Uterus (tissue), 4 donors: ENCODE measurements around the gene ZBTB46. TPM values are rescaled to one million over a fixed set of nuclear protein-coding genes. Genes with fewer than 3 reads are reported as not detected.
A peak's percentile ranks its signal among the peaks of the same experiment; 100 is the strongest.
"Not testable (repeated sequence)": the region's sequence is repeated elsewhere in the genome, so short reads cannot be mapped to it uniquely, and the experiment has no call there.

Experiments used
- DNase-seq, 2 donors: peaks; one replicate each; pipeline ENCODE4 v3.0.0-alpha.2; 2019 to 2020
- H3K27ac ChIP-seq, 2 donors: fragments of 200-600 bp; sonication (generic); 1 replicate in 1 of 2; 2 replicates in 1 of 2; pipeline ENCODE4 v1.5.1; 2016 to 2018
- H3K27me3 ChIP-seq, 2 donors: fragments of 200-600 bp; sonication (generic); one replicate each; pipeline ENCODE4 v1.5.1; 2018 to 2019; ENCODE audit warnings: control low read depth in 1 of 2
- H3K36me3 ChIP-seq, 2 donors: fragments of 200-600 bp; sonication (generic); one replicate each; pipeline ENCODE4 v1.5.1; 2019; ENCODE audit warnings: control low read depth in 1 of 2
- H3K4me1 ChIP-seq, 2 donors: fragments of 200-600 bp; sonication (generic); one replicate each; pipeline ENCODE4 v1.5.1; 2018 to 2019; ENCODE audit warnings: control low read depth in 1 of 2
- H3K4me3 ChIP-seq, 2 donors: fragments of 200-600 bp; sonication (generic); 1 replicate in 1 of 2; 2 replicates in 1 of 2; pipeline ENCODE4 v1.5.1; 2018 to 2019; ENCODE audit warnings: mild to moderate bottlenecking in 1 of 2
- H3K9me3 ChIP-seq, 2 donors: fragments of 200-600 bp; sonication (generic); one replicate each; pipeline ENCODE4 v1.5.1; 2019; ENCODE audit warnings: control low read depth in 1 of 2
- CTCF ChIP-seq, 4 experiments: fragments of 200-600 bp in 2 of 4; fragments of 450-650 bp in 2 of 4; sonication (generic) in 2 of 4; IDR thresholded peaks; one replicate each; pipeline ENCODE4 v1.5.1; 2016 to 2019; ENCODE audit warnings: antibody characterized with exemption in 4 of 4, mild to moderate bottlenecking in 2 of 4, moderate library complexity in 1 of 4
- POLR2A ChIP-seq, 2 donors: fragments of 450-650 bp; IDR thresholded peaks; one replicate each; pipeline ENCODE4 v1.6.1; 2016; ENCODE audit warnings: antibody characterized with exemption in 2 of 2, mild to moderate bottlenecking in 1 of 2, moderate library complexity in 1 of 2
- intact Hi-C: fragments of 100-400 bp; cut with DNase I; formaldehyde crosslinking; loops from one replicate; pipeline ENCODE4 v1.15.1; 2023; ENCODE audit warnings: low total_unique reads
- total RNA-seq, 4 donors: library from RNA; depleted of rRNA in 3 of 4; stranded (reverse); fragments of >200 nt in 3 of 4; gene quantifications; one replicate each; pipeline versions ENCODE4 v1.1.0 to v1.2.4, GENCODE V29; 2014 to 2023
- donor health status: DM: yes; HTN: yes; CAD: no.

The ZBTB46 gene
- total RNA-seq, 4 donors from 2014 or later: 5.0 to 62.8 (median 38.8) TPM

DNA sequence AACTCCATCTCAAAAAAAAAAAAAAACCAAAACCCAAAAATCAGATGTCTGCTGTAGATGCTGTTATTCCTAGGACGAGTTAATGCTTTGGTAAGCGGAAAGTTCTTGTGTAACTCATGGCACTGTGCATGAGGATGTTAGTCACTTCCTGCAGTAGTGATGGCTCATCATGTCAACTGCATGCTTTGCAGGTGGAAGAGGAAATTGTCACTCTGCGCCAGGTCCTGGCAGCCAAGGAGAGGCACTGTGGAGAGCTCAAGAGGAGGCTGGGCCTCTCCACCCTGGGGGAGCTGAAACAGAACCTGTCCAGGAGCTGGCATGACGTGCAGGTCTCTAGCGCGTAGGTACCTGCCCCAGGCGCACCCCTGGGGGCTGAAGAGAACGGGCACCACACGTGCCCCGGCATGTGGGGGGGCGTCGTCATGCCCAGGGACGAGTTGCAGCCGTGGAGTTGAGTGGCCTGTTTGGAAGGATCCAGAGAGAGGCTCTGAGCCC, 42.5 kb upstream of the ZBTB46 start:
- peak overlapping the region in 1 of 2 donors; percentile 48 for H3K27ac ChIP-seq

GRCh38 chr20:63868264-63868663, 37.2 kb upstream of the ZBTB46 start:
- H3K4me3 ChIP-seq: no peak overlapping the region
- H3K27me3 ChIP-seq: no peaks in the 10 kb centered on the region
- no peaks in the 10 kb centered on the region for H3K36me3 ChIP-seq
- no peak overlapping the region for H3K27ac ChIP-seq
- intact Hi-C loops: loop anchor here (10.0 kb wide), 1 partner anchor 83 kb away; no protein-coding TSS in a partner anchor
- DNase-seq: no peak
- no peaks in the 10 kb centered on the region for H3K9me3 ChIP-seq
- no peak for TF ChIP-seq POLR2A (IDR thresholded peaks at IDR 0.05)
- TF ChIP-seq CTCF (IDR thresholded peaks at IDR 0.05): no peak
- H3K4me1 ChIP-seq: peaks cover 0 to 6% of the 10 kb centered on the region in 2 donors

More for the DNA sequence above, 42.5 kb upstream of the ZBTB46 start:
- Histone ChIP-seq H3K36me3 (no peaks in the 10 kb centered on the region), H3K4me3 (no peak overlapping the region), H3K27me3 (no peaks in the 10 kb centered on the region), H3K4me1 (no peaks in the 10 kb centered on the region), H3K9me3 (no peaks in the 10 kb centered on the region)
- intact Hi-C loops: no loop called here
- peak in 1 of 2 donors; percentile 51 for DNase-seq
- TF ChIP-seq POLR2A (IDR thresholded peaks at IDR 0.05) (no peak), CTCF (IDR thresholded peaks at IDR 0.05) (no peak)

GRCh38 chr20:63867042-63867441, 36.0 kb upstream of the ZBTB46 start:
- not testable (repeated sequence) for H3K27me3 ChIP-seq, H3K4me3 ChIP-seq, H3K9me3 ChIP-seq, H3K27ac ChIP-seq, DNase-seq, H3K4me1 ChIP-seq, H3K36me3 ChIP-seq
- intact Hi-C loops: loop anchor here (10.0 kb wide), 1 partner anchor 82 kb away; no protein-coding TSS in a partner anchor

DNA sequence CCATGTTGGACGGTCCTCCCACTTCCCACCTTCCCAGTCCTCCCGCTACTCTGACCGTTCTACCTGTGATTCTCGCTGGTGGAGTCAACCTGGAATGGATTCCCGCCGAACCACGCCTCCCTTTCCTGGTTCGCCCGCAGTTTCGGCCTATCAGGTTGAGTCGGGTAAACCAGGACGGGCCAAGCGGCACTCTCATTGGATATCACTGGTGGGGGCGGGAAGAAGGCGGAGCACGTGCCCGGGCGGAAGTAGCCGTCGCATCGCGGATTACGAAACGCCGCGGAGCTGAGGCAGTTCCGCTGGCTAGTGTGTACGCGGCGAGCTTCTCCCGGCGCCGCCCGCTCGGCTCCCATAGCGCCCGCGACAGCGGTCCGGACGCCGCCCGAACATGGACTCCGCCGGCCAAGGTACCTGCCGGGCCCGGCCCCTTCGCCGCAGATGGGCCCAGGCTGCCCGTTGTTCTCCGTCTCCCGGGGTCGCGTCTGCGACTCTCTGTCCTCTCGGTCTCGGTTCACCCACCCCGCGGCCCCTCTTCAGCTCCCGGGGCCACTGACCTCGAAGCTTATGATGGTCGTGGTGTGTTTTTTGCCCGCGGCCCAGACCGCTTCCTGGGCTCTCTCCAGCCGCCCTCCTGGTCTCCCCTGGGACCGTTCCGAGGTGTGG, 34.0 kb upstream of the ZBTB46 start, which contains the start of gene TPD52L2:
TPD52L2 (plus strand) TSS at position 293 of the 663 bp plus-strand sequence; CDS start at position 389, 96 bp downstream.
- intact Hi-C loops: loop anchor here (10.0 kb wide), 1 partner anchor 80 kb away; no protein-coding TSS in a partner anchor
- peak in 1 of 4 experiments; percentile 9 for TF ChIP-seq CTCF (IDR thresholded peaks at IDR 0.05)
- peak; percentile 70 to 85 for TF ChIP-seq POLR2A (IDR thresholded peaks at IDR 0.05)
- H3K4me1 ChIP-seq: peaks cover 0 to 6% of the 10 kb centered on the region in 2 donors
- H3K36me3 ChIP-seq: no peaks in the 10 kb centered on the region
- peak within 1 kb of the TSS; percentile 84 to 87 for H3K27ac ChIP-seq
- DNase-seq: peak; percentile 98 to 99
- H3K4me3 ChIP-seq: peak within 1 kb of the TSS; percentile 55 to 81
- no peaks in the 10 kb centered on the region for H3K9me3 ChIP-seq
- no peaks in the 10 kb centered on the region for H3K27me3 ChIP-seq

GRCh38 chr20:63864545-63864977, 33.5 kb upstream of the ZBTB46 start:
- H3K27me3 ChIP-seq: no peaks in the 10 kb centered on the region
- H3K4me3 ChIP-seq: peak overlapping the region; percentile 46 to 81
- DNase-seq: no peak
- H3K4me1 ChIP-seq: peaks cover 0 to 6% of the 10 kb centered on the region in 2 donors
- H3K9me3 ChIP-seq: no peaks in the 10 kb centered on the region
- H3K27ac ChIP-seq: peak overlapping the region; percentile 83 to 84
- H3K36me3 ChIP-seq: no peaks in the 10 kb centered on the region
- intact Hi-C loops: loop anchor here (10.0 kb wide), 1 partner anchor 80 kb away; no protein-coding TSS in a partner anchor
- TF ChIP-seq POLR2A (IDR thresholded peaks at IDR 0.05) (no peak), CTCF (IDR thresholded peaks at IDR 0.05) (no peak)
